Stimulated activated CD4-positive, alpha-beta T cell treated with anti-CD3 and anti-CD28 coated beads, TNF-alpha, amount 100 ng/mL, for 24 hours (primary cell): ENCODE data around the gene MTG2.

Source experiments
- DNase-seq, 3 experiments: peaks; one replicate each; pipeline ENCODE4 v3.0.0-alpha.2; 2020; ENCODE audit warnings: low read depth in 3 of 3

Gene MTG2

GRCh38 chr20:62248890-62249560, 66.2 kb downstream of the MTG2 start:
- DNase-seq, result no peak

GRCh38 chr20:62252342-62252966, 69.6 kb downstream of the MTG2 start:
- DNase-seq, result no peak
